Measurements from ENCODE around the gene SPRYD7. TPM values are rescaled to one million over a fixed set of nuclear protein-coding genes. Genes with fewer than 3 reads are reported as not detected.

The SPRYD7 gene
- total RNA-seq, 1 donor from 2014 or later = 4.9 TPM

DNA sequence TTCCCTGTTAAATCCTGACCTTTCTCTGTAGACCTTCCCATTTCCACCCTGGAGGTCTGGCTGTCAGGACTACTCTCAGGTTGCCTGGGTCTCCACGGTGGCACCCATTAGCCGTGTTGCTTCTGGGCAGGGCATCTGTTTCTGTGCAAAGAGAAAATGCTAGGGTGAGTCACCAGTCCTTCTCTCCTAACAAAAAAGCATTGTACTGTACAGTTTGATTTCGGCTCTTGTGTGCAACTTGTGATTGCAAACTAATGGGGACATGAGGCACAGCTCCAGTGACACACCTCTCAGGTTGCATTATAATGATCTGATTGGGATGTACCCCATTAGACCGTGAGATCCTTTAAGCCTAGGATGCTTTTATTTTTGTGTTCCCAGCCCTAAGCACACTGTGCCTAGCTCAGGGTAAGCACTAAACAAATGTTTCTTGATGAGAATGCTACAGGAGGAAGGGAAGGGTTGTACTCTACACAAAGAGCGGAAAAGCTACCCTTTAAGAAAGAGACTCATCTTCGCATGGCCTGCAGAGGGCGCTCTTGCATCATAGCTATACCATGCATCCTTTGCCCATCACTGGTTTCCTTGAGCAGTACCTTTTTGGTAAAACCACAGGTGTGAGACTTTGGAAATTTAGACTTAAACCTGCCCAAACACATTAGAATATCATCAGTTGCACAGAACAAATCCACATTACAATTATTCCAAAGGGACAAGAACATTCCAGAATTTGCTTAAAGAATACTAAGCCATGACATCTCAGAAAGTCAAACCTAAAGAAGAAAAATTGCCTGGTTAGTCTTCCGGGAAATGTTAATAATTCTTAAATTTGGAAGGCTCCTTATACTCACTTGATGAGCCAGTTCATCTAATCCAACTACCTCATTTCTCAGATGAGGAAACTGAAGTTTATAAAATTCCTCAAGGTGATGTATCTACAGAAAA lies 40.4 kb upstream of the SPRYD7 start:
- H3K4me1 Mint-ChIP-seq (ENCODE audit: unreplicated experiment) = peaks cover 10% of the 10 kb centered on the region
- H3K27me3 Mint-ChIP-seq (ENCODE audit: unreplicated experiment) = no peaks in the 10 kb centered on the region
- TF ChIP-seq, protein P1, sequence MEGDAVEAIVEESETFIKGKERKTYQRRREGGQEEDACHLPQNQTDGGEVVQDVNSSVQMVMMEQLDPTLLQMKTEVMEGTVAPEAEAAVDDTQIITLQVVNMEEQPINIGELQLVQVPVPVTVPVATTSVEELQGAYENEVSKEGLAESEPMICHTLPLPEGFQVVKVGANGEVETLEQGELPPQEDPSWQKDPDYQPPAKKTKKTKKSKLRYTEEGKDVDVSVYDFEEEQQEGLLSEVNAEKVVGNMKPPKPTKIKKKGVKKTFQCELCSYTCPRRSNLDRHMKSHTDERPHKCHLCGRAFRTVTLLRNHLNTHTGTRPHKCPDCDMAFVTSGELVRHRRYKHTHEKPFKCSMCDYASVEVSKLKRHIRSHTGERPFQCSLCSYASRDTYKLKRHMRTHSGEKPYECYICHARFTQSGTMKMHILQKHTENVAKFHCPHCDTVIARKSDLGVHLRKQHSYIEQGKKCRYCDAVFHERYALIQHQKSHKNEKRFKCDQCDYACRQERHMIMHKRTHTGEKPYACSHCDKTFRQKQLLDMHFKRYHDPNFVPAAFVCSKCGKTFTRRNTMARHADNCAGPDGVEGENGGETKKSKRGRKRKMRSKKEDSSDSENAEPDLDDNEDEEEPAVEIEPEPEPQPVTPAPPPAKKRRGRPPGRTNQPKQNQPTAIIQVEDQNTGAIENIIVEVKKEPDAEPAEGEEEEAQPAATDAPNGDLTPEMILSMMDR (IDR thresholded peaks at IDR 0.05) = peak; percentile 95
- H3K36me3 Mint-ChIP-seq (ENCODE audit: unreplicated experiment) = no peaks in the 10 kb centered on the region
- no peak overlapping the region for H3K4me3 Mint-ChIP-seq (ENCODE audit: unreplicated experiment)
- H3K9me3 Mint-ChIP-seq (ENCODE audit: unreplicated experiment) = no peaks in the 10 kb centered on the region
- peak; percentile 86 for DNase-seq (ENCODE audit: extremely low spot score, unreplicated experiment)
- H3K27ac Mint-ChIP-seq (ENCODE audit: unreplicated experiment) = no peak overlapping the region

- Mint-ChIP-seq H3K27ac (ENCODE audit: unreplicated experiment) (no peak overlapping the region), H3K4me1 (ENCODE audit: unreplicated experiment) (peaks cover 10% of the 10 kb centered on the region), H3K4me3 (ENCODE audit: unreplicated experiment) (no peak overlapping the region), H3K9me3 (ENCODE audit: unreplicated experiment) (no peaks in the 10 kb centered on the region), H3K36me3 (ENCODE audit: unreplicated experiment) (no peaks in the 10 kb centered on the region), H3K27me3 (ENCODE audit: unreplicated experiment) (no peaks in the 10 kb centered on the region)
- TF ChIP-seq, protein P1 (IDR thresholded peaks at IDR 0.05) = no peak
- no peak for DNase-seq (ENCODE audit: extremely low spot score, unreplicated experiment)
Measured at GRCh38 chr13:49975826-49976225, 39.7 kb upstream of the SPRYD7 start.

- TF ChIP-seq, protein P1 (IDR thresholded peaks at IDR 0.05) = no peak
- DNase-seq (ENCODE audit: extremely low spot score, unreplicated experiment) = no peak
- H3K4me3 Mint-ChIP-seq (ENCODE audit: unreplicated experiment) = no peak overlapping the region
- peaks cover 10% of the 10 kb centered on the region for H3K4me1 Mint-ChIP-seq (ENCODE audit: unreplicated experiment)
- H3K27me3 Mint-ChIP-seq (ENCODE audit: unreplicated experiment) = no peaks in the 10 kb centered on the region
- H3K36me3 Mint-ChIP-seq (ENCODE audit: unreplicated experiment) = no peaks in the 10 kb centered on the region
- H3K27ac Mint-ChIP-seq (ENCODE audit: unreplicated experiment) = no peak overlapping the region
- no peaks in the 10 kb centered on the region for H3K9me3 Mint-ChIP-seq (ENCODE audit: unreplicated experiment)
Measured at GRCh38 chr13:49972709-49973108, 36.6 kb upstream of the SPRYD7 start.

DNA sequence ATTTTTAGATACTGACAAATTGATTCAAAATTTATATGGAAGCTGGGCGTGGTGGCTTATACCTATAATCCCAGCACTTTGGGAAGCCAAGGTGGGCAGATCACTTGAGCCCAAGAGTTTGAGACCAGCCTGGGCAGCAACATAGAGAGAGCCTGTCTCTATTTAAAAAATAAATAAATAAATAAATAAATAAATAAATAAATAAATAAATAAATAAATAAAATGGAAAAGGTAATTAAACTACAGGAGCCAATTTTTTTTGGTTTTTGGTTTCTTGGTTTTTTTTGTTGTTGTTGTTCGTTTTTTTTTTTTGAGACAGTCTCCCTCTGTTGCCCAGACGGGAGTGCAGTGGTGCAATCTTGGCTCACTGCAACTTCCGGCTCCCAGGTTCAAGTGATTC lies 31.3 kb upstream of the SPRYD7 start:
- DNase-seq (ENCODE audit: extremely low spot score, unreplicated experiment) = no peak
- Mint-ChIP-seq H3K9me3 (ENCODE audit: unreplicated experiment) (peaks cover 30% of the 10 kb centered on the region), H3K27me3 (ENCODE audit: unreplicated experiment) (no peaks in the 10 kb centered on the region), H3K4me3 (ENCODE audit: unreplicated experiment) (no peak overlapping the region), H3K27ac (ENCODE audit: unreplicated experiment) (no peak overlapping the region), H3K4me1 (ENCODE audit: unreplicated experiment) (no peaks in the 10 kb centered on the region), H3K36me3 (ENCODE audit: unreplicated experiment) (peaks cover 27% of the 10 kb centered on the region)
- TF ChIP-seq, protein P1 (IDR thresholded peaks at IDR 0.05) = no peak

GRCh38 chr13:49958321-49958720 lies 22.2 kb upstream of the SPRYD7 start:
- H3K27ac Mint-ChIP-seq (ENCODE audit: unreplicated experiment) = no peak overlapping the region
- peaks cover 23% of the 10 kb centered on the region for H3K36me3 Mint-ChIP-seq (ENCODE audit: unreplicated experiment)
- H3K9me3 Mint-ChIP-seq (ENCODE audit: unreplicated experiment) = peaks cover 16% of the 10 kb centered on the region
- H3K4me3 Mint-ChIP-seq (ENCODE audit: unreplicated experiment) = no peak overlapping the region
- TF ChIP-seq, protein P1 (IDR thresholded peaks at IDR 0.05) = no peak
- no peaks in the 10 kb centered on the region for H3K27me3 Mint-ChIP-seq (ENCODE audit: unreplicated experiment)
- no peak for DNase-seq (ENCODE audit: extremely low spot score, unreplicated experiment)
- H3K4me1 Mint-ChIP-seq (ENCODE audit: unreplicated experiment) = peaks cover 2% of the 10 kb centered on the region

Measured in osteocyte (in vitro differentiated cells).